ENCODE results near the gene OR6P1. TPM values are rescaled to one million over a fixed set of nuclear protein-coding genes. Genes with fewer than 3 reads are reported as not detected.

The OR6P1 gene
- total RNA-seq, 2 experiments from 2014 or later, result not detected

- no TSS peak for BruUV-seq (replicated peaks)
- no peak overlapping the region for H2AFZ ChIP-seq (ENCODE audit: low read length)
- H3K4me3 ChIP-seq (ENCODE audit: low read depth, low read length, poor library complexity, severe bottlenecking), result no peak overlapping the region
- intact Hi-C loops (cut with micrococcal nuclease; ENCODE audit: unreplicated experiment), result loop anchor here (10.0 kb wide), 1 partner anchor 72 kb away; no protein-coding TSS in a partner anchor
- H3K79me2 ChIP-seq (ENCODE audit: insufficient read depth, low read depth, low read length), result no peaks in the 10 kb centered on the region
- TF ChIP-seq CTCF (conservative IDR thresholded peaks at IDR 0.05; ENCODE audit: low read length) (no peak), EZH2phosphoT487 (IDR thresholded peaks at IDR 0.05; ENCODE audit: borderline replicate concordance, low read depth, low read length) (no peak)
- no peaks in the 10 kb centered on the region for H3K9me2 ChIP-seq (ENCODE audit: insufficient read depth, low read length)
- no peaks in the 10 kb centered on the region for H3K36me3 ChIP-seq (ENCODE audit: insufficient read depth, low read length)
- no peaks in the 10 kb centered on the region for H3K9me3 ChIP-seq (ENCODE audit: low read length)
- CTCF ChIA-PET (ENCODE audit: unreplicated experiment), result no interaction called here
- POLR2A ChIA-PET, result no interaction called here
- H4K20me1 ChIP-seq (ENCODE audit: insufficient read depth, low read length), result no peaks in the 10 kb centered on the region
- H3K4me1 ChIP-seq (ENCODE audit: insufficient read depth, low read length, poor library complexity, severe bottlenecking), result no peaks in the 10 kb centered on the region
- no peak overlapping the region for H3K27ac ChIP-seq (ENCODE audit: low read depth, low read length, poor library complexity, severe bottlenecking)
- no peak overlapping the region for H3K4me2 ChIP-seq (ENCODE audit: low read length)
- no peak for DNase-seq (ENCODE audit: low spot score)
Observed at GRCh38 chr1:158607296-158607695, 36.9 kb upstream of the OR6P1 start.

GRCh38 chr1:158604968-158605367 is 34.6 kb upstream of the OR6P1 start, which contains the start of gene OR10Z1:
Gene OR10Z1 (plus strand): TSS chr1:158605268. CDS start chr1:158606439, 1,171 bp downstream.
- Histone ChIP-seq H3K9me2 (ENCODE audit: insufficient read depth, low read length) (no peaks in the 10 kb centered on the region), H3K27ac (ENCODE audit: low read depth, low read length, poor library complexity, severe bottlenecking) (no peak within 1 kb of the TSS), H2AFZ (ENCODE audit: low read length) (no peak within 1 kb of the TSS), H4K20me1 (ENCODE audit: insufficient read depth, low read length) (no peaks in the 10 kb centered on the region), H3K4me2 (ENCODE audit: low read length) (no peak within 1 kb of the TSS), H3K79me2 (ENCODE audit: insufficient read depth, low read depth, low read length) (no peaks in the 10 kb centered on the region), H3K4me3 (ENCODE audit: low read depth, low read length, poor library complexity, severe bottlenecking) (no peak within 1 kb of the TSS), H3K9me3 (ENCODE audit: low read length) (no peaks in the 10 kb centered on the region), H3K4me1 (ENCODE audit: insufficient read depth, low read length, poor library complexity, severe bottlenecking) (no peaks in the 10 kb centered on the region), H3K36me3 (ENCODE audit: insufficient read depth, low read length) (no peaks in the 10 kb centered on the region)
- DNase-seq (ENCODE audit: low spot score), result no peak
- POLR2A ChIA-PET, result no interaction called here
- intact Hi-C loops (cut with micrococcal nuclease; ENCODE audit: unreplicated experiment), result loop anchor here (10.0 kb wide), 1 partner anchor 70 kb away; no protein-coding TSS in a partner anchor
- CTCF ChIA-PET (ENCODE audit: unreplicated experiment), result no interaction called here
- TF ChIP-seq EZH2phosphoT487 (IDR thresholded peaks at IDR 0.05; ENCODE audit: borderline replicate concordance, low read depth, low read length) (no peak), CTCF (conservative IDR thresholded peaks at IDR 0.05; ENCODE audit: low read length) (no peak)
- no TSS peak for BruUV-seq (replicated peaks)

GRCh38 chr1:158600735-158601134 is 30.4 kb upstream of the OR6P1 start:
- Histone ChIP-seq H3K9me2 (ENCODE audit: insufficient read depth, low read length) (no peaks in the 10 kb centered on the region), H3K4me3 (ENCODE audit: low read depth, low read length, poor library complexity, severe bottlenecking) (no peak overlapping the region), H3K9me3 (ENCODE audit: low read length) (no peaks in the 10 kb centered on the region), H3K4me2 (ENCODE audit: low read length) (no peak overlapping the region), H3K36me3 (ENCODE audit: insufficient read depth, low read length) (no peaks in the 10 kb centered on the region), H3K4me1 (ENCODE audit: insufficient read depth, low read length, poor library complexity, severe bottlenecking) (no peaks in the 10 kb centered on the region), H2AFZ (ENCODE audit: low read length) (no peak overlapping the region), H4K20me1 (ENCODE audit: insufficient read depth, low read length) (no peaks in the 10 kb centered on the region), H3K79me2 (ENCODE audit: insufficient read depth, low read depth, low read length) (no peaks in the 10 kb centered on the region), H3K27ac (ENCODE audit: low read depth, low read length, poor library complexity, severe bottlenecking) (no peak overlapping the region)
- no peak for DNase-seq (ENCODE audit: low spot score)
- intact Hi-C loops (cut with micrococcal nuclease; ENCODE audit: unreplicated experiment), result loop anchor here (10.0 kb wide), 1 partner anchor 66 kb away; no protein-coding TSS in a partner anchor
- POLR2A ChIA-PET, result interaction anchor here (0.6 to 0.7 kb wide), 2 partner anchors 9 to 720 kb away, joined by 3 read pairs; no protein-coding TSS in a partner anchor
- TF ChIP-seq CTCF (conservative IDR thresholded peaks at IDR 0.05; ENCODE audit: low read length) (no peak), EZH2phosphoT487 (IDR thresholded peaks at IDR 0.05; ENCODE audit: borderline replicate concordance, low read depth, low read length) (no peak)
- no TSS peak for BruUV-seq (replicated peaks)
- CTCF ChIA-PET (ENCODE audit: unreplicated experiment), result no interaction called here

All from OCI-LY7 (cell line).